HepG2 (cell line): ENCODE data around the gene ZNF669. TPM values are rescaled to one million over a fixed set of nuclear protein-coding genes. Genes with fewer than 3 reads are reported as not detected.

Source experiments
- AHDC1 ChIP-seq: sonication (generic); formaldehyde crosslinking; IDR thresholded peaks from 2 replicates; pipeline ENCODE4 v1.5.1; 2020; ENCODE audit warnings: mild to moderate bottlenecking, missing genetic modification reagents, borderline replicate concordance
- BRCA1 ChIP-seq: sonication (generic); formaldehyde crosslinking; IDR thresholded peaks from 2 replicates; pipeline ENCODE4 v1.4.0; 2020; ENCODE audit warnings: missing genetic modification reagents
- FIP1L1 ChIP-seq: fragments of 200-400 bp; formaldehyde crosslinking; IDR thresholded peaks from 2 replicates; pipeline ENCODE4 v1.6.1; 2018; ENCODE audit warnings: low read depth, mild to moderate bottlenecking, low read length, moderate library complexity, borderline replicate concordance; ENCODE audit not compliant: insufficient read depth
- FOXA3 ChIP-seq: IDR thresholded peaks from 2 replicates; pipeline ENCODE4 v1.6.1; 2016; ENCODE audit warnings: missing genetic modification reagents, missing compliant biosample characterization
- GABPA ChIP-seq, 2 experiments: IDR thresholded peaks; 2 replicates each; pipeline ENCODE4 v1.6.1; 2011 to 2016; ENCODE audit warnings: low read depth in 2 of 2, low read length in 1 of 2, missing biosample characterization in 1 of 2, missing genetic modification characterization in 1 of 2
- GTF3A ChIP-seq: sonication (generic); formaldehyde crosslinking; conservative IDR thresholded peaks from 2 replicates; pipeline ENCODE4 v1.4.0; 2020; ENCODE audit warnings: mild to moderate bottlenecking, missing genetic modification reagents
- HCFC1 ChIP-seq: fragments of 150-350 bp; IDR thresholded peaks from 2 replicates; pipeline ENCODE4 v1.6.1; 2014; ENCODE audit warnings: low read depth, low read length
- MAF1 ChIP-seq: sonication (generic); formaldehyde crosslinking; IDR thresholded peaks from 2 replicates; pipeline ENCODE4 v1.5.0; 2020; ENCODE audit warnings: missing genetic modification reagents, borderline replicate concordance
- MTF1 ChIP-seq: sonication (generic); formaldehyde crosslinking; IDR thresholded peaks from 2 replicates; pipeline ENCODE4 v1.5.0; 2020; ENCODE audit warnings: missing genetic modification reagents
- MZF1 ChIP-seq: sonication (generic); formaldehyde crosslinking; IDR thresholded peaks from 2 replicates; pipeline ENCODE4 v1.8.1; 2023; ENCODE audit warnings: mild to moderate bottlenecking, missing genetic modification reagents, borderline replicate concordance
- PRPF4 ChIP-seq: fragments of 200-400 bp; formaldehyde crosslinking; IDR thresholded peaks from 2 replicates; pipeline ENCODE4 v1.6.1; 2016; ENCODE audit warnings: low read length, low read depth; ENCODE audit not compliant: poor library complexity, severe bottlenecking
- REPIN1 ChIP-seq: sonication (generic); formaldehyde crosslinking; IDR thresholded peaks from 2 replicates; pipeline ENCODE4 v1.8.0; 2022; ENCODE audit warnings: missing genetic modification reagents, low read depth, mild to moderate bottlenecking, borderline replicate concordance
- TFDP1 ChIP-seq: IDR thresholded peaks from 2 replicates; pipeline ENCODE4 v1.6.1; 2016; ENCODE audit warnings: missing compliant biosample characterization, missing genetic modification reagents, borderline replicate concordance
- ZNF276 ChIP-seq: sonication (generic); formaldehyde crosslinking; IDR thresholded peaks from 2 replicates; pipeline ENCODE4 v1.4.0; 2020; ENCODE audit warnings: mild to moderate bottlenecking, low read depth, missing genetic modification reagents
- ZNF468 ChIP-seq: sonication (generic); formaldehyde crosslinking; IDR thresholded peaks from 2 replicates; pipeline ENCODE4 v1.8.0; 2022; ENCODE audit warnings: mild to moderate bottlenecking, moderate library complexity, missing genetic modification reagents
- ZNF709 ChIP-seq: sonication (generic); formaldehyde crosslinking; IDR thresholded peaks from 2 replicates; pipeline ENCODE4 v1.5.0; 2020; ENCODE audit warnings: mild to moderate bottlenecking, missing genetic modification reagents
- ZUFSP ChIP-seq: sonication (generic); formaldehyde crosslinking; IDR thresholded peaks from 2 replicates; pipeline ENCODE4 v1.9.0; 2021; ENCODE audit warnings: missing genetic modification reagents, mild to moderate bottlenecking, borderline replicate concordance
- polyA plus RNA-seq, 8 experiments: library from polyadenylated mRNA; depleted of rRNA in 3 of 8; stranded (reverse) in 7 of 8; unstranded in 1 of 8; fragments of >200 nt; fragmentation: Illumina TruSeq in 4 of 8; extraction: Trizol in 4 of 8; gene quantifications; 2 replicates each; pipeline versions ENCODE4 v1.2.1 to v1.2.3, GENCODE V29; 2011 to 2016; ENCODE audit warnings: low read depth in 4 of 8, missing spikeins in 1 of 8, mixed read lengths in 1 of 8; ENCODE audit not compliant: insufficient read depth in 1 of 8
- total RNA-seq, 5 experiments: library from RNA; depleted of rRNA; stranded (reverse); fragments of >200 nt; fragmentation: Illumina TruSeq; extraction: Trizol; gene quantifications; 2 replicates each; pipeline ENCODE4 v1.2.3, GENCODE V29; 2016; ENCODE audit warnings: low read depth in 1 of 5

Gene ZNF669
- total and polyA plus RNA-seq, 2 of the 13 experiments (the other 11 are each of a cell fraction or from before 2014, with no cell fraction given), result 3.1 to 14.6 TPM

GRCh38 chr1:247111700-247112478 lies 7.7 kb upstream of the ZNF669 start (continued):
- TF ChIP-seq GABPA (IDR thresholded peaks at IDR 0.05; ENCODE audit: low read depth, low read length) (peak; percentile 69), GABPA (CRISPR knock-in tag; IDR thresholded peaks at IDR 0.05; ENCODE audit: low read depth) (peak; percentile 85), ZNF709 (CRISPR knock-in tag) (0 out of 2 replicates have a peak, but pooled peaks have one; percentile 15), ZNF468 (CRISPR knock-in tag) (no peak), MAF1 (CRISPR knock-in tag) (0 out of 2 replicates have a peak, but pooled peaks have one; percentile 30), GTF3A (0 out of 2 replicates have a peak, but pooled peaks have one; percentile 33), FIP1L1 (no peak), TFDP1 (CRISPR knock-in tag) (peak; percentile 41; the same call in 1 of the 2 replicates), AHDC1 (0 out of 2 replicates have a peak, but pooled peaks have one; percentile 59), MTF1 (0 out of 2 replicates have a peak, but pooled peaks have one; percentile 50), HCFC1 (no peak), FOXA3 (CRISPR knock-in tag) (peak; percentile 21; the same call in 1 of the 2 replicates), REPIN1 (CRISPR knock-in tag) (peak; percentile 78; the same call in 1 of the 2 replicates), ZUFSP (no peak), PRPF4 (no peak), MZF1 (CRISPR knock-in tag) (0 out of 2 replicates have a peak, but pooled peaks have one; percentile 53), BRCA1 (CRISPR knock-in tag) (peak; percentile 50; the same call in 1 of the 2 replicates), ZNF276 (0 out of 2 replicates have a peak, but pooled peaks have one; percentile 38)
